ENCODE measurements around the gene ABCF3. TPM values are rescaled to one million over a fixed set of nuclear protein-coding genes. Genes with fewer than 3 reads are reported as not detected.
A peak's percentile ranks its signal among the peaks of the same experiment; 100 is the strongest.

The ABCF3 gene
- total RNA-seq, 3 donors from 2014 or later (not counting 1 experiment from before 2014, with no cell fraction given), result 128 to 168 (median 157) TPM

DNA sequence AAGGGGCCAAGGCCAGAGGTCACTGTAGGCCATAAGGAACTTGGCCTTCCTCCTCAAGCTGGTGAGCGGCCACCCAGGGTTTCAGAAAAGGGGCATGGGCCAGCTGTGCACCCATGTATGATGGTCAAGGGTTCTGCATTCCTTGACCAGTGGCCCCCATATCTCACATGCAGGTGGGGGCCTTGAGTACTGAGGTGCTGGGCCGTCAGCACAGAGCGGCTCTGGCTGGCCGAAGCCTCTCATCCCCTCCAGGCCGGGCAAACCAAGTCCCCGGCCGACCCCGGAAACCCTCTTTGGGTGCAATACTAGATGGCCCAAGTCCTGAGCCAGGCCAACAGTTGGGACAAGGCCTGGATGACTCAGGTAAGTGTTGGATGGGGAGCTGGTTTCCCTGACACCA lies 53.2 kb downstream of the ABCF3 start:
- 91% methylated on average over 8 of the region's 8 CpGs for whole genome bisulfite sequencing (ENCODE audit: insufficient coverage)
- DNase-seq, result no peak
- Histone ChIP-seq H3K9me3 (ENCODE audit: control insufficient read depth, insufficient read depth, low read length) (no peaks in the 10 kb centered on the region), H3K4me1 (ENCODE audit: control insufficient read depth, insufficient read depth, low read length) (no peaks in the 10 kb centered on the region), H3K4me3 (ENCODE audit: low read length) (no peak overlapping the region), H3K27ac (ENCODE audit: low read length) (no peak overlapping the region), H3K36me3 (ENCODE audit: control insufficient read depth, insufficient read depth, low read length) (peaks cover 22% of the 10 kb centered on the region), H3K27me3 (ENCODE audit: control insufficient read depth, insufficient read depth, low read length) (no peaks in the 10 kb centered on the region)
- no peak for ATAC-seq
- Mint-ChIP-seq H3K27ac (no peak overlapping the region), H3K36me3 (peaks cover under 1% of the 10 kb centered on the region), H3K4me1 (no peaks in the 10 kb centered on the region), H3K9me3 (no peaks in the 10 kb centered on the region), H3K4me3 (no peak overlapping the region), H3K27me3 (ENCODE audit: low read depth in 2 of 2) (no peaks in the 10 kb centered on the region)
- intact Hi-C loops (cut with micrococcal nuclease), result no loop called here
- TF ChIP-seq, protein P1, sequence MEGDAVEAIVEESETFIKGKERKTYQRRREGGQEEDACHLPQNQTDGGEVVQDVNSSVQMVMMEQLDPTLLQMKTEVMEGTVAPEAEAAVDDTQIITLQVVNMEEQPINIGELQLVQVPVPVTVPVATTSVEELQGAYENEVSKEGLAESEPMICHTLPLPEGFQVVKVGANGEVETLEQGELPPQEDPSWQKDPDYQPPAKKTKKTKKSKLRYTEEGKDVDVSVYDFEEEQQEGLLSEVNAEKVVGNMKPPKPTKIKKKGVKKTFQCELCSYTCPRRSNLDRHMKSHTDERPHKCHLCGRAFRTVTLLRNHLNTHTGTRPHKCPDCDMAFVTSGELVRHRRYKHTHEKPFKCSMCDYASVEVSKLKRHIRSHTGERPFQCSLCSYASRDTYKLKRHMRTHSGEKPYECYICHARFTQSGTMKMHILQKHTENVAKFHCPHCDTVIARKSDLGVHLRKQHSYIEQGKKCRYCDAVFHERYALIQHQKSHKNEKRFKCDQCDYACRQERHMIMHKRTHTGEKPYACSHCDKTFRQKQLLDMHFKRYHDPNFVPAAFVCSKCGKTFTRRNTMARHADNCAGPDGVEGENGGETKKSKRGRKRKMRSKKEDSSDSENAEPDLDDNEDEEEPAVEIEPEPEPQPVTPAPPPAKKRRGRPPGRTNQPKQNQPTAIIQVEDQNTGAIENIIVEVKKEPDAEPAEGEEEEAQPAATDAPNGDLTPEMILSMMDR (IDR thresholded peaks at IDR 0.05), result no peak

DNA sequence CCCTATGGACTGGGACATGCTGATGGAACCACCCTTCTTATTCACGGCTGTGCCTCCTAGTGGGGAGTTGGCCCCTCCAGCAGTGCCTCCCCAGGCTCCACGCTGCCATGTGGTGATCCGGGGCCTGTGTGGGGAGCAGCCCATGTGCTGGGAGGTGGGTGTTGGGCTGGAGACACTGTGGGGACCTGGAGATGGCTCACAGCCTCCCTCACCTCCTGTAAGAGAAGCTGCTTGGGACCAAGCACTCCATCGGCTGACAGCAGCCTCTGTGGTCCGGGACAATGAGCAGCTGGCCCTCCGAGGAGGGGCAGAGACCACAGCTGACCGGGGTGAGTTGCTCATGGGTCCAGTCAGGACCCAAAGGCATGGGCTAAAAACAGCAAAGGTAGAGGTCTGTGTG lies 53.7 kb downstream of the ABCF3 start:
- Mint-ChIP-seq H3K27me3 (ENCODE audit: low read depth in 2 of 2) (no peaks in the 10 kb centered on the region), H3K36me3 (peaks cover 6% of the 10 kb centered on the region), H3K4me3 (no peak overlapping the region), H3K27ac (peak overlapping the region in 1 of 2 donors; percentile 39), H3K9me3 (no peaks in the 10 kb centered on the region), H3K4me1 (peaks cover 0 to 4% of the 10 kb centered on the region in 2 donors)
- peaks cover 27% of the 10 kb centered on the region for H3K36me3 ChIP-seq (ENCODE audit: control insufficient read depth, insufficient read depth, low read length)
- ATAC-seq (no peak), DNase-seq (no peak)
- intact Hi-C loops (cut with micrococcal nuclease), result loop anchor here (10.0 kb wide), 2 partner anchors 105 to 345 kb away; partner anchors contain the start of gene EIF2B5
- TF ChIP-seq, protein P1 (IDR thresholded peaks at IDR 0.05), result no peak
- no peaks in the 10 kb centered on the region for H3K27me3 ChIP-seq (ENCODE audit: control insufficient read depth, insufficient read depth, low read length)
- no peaks in the 10 kb centered on the region for H3K9me3 ChIP-seq (ENCODE audit: control insufficient read depth, insufficient read depth, low read length)
- no peak overlapping the region for H3K4me3 ChIP-seq (ENCODE audit: low read length)
- 83% methylated on average over 7 of the region's 7 CpGs for WGBS (ENCODE audit: insufficient coverage)
- H3K4me1 ChIP-seq (ENCODE audit: control insufficient read depth, insufficient read depth, low read length), result no peaks in the 10 kb centered on the region
- no peak overlapping the region for H3K27ac ChIP-seq (ENCODE audit: low read length)

DNA sequence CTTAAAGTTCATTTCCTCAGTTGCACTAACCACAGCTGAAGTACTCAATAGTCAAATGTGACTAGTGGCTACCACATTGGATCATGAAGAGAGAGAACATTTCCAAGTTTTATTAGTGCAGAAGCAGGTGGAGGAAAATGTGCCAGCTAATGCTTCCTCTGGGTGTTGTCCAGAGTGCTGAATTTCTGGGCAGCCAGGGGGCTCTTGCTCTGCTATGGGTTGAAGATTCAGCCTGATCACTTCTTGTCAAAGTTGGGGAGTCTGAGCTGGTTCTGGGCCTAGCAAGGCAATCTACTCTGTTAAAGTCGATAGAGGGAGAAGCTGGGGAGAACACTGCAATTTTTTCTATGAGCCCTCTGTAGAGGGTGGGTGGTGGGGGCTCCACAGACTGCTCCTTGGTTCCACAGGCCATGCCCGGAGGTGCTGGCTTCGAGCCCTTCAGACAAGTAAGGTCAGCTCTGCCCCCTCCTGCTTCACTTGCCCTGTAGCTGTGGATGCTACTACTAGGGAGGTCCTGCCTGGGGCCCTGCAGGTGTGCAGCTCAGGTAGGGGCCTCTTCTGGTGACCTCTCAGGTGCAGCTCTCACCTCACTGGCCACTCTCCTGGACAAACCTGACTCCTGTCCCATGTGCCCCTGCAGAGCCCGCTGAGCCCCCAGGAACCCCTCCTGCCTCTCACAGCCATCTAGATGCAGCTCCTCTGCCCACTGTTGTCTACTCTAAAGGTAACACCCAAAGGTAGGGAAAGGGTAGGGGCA lies 54.6 kb downstream of the ABCF3 start:
- Histone ChIP-seq H3K36me3 (ENCODE audit: control insufficient read depth, insufficient read depth, low read length) (peaks cover 35% of the 10 kb centered on the region), H3K27me3 (ENCODE audit: control insufficient read depth, insufficient read depth, low read length) (no peaks in the 10 kb centered on the region), H3K9me3 (ENCODE audit: control insufficient read depth, insufficient read depth, low read length) (no peaks in the 10 kb centered on the region), H3K4me3 (ENCODE audit: low read length) (no peak overlapping the region), H3K27ac (ENCODE audit: low read length) (no peak overlapping the region), H3K4me1 (ENCODE audit: control insufficient read depth, insufficient read depth, low read length) (no peaks in the 10 kb centered on the region)
- Mint-ChIP-seq H3K4me3 (no peak overlapping the region), H3K9me3 (no peaks in the 10 kb centered on the region), H3K36me3 (peaks cover 12% of the 10 kb centered on the region), H3K27ac (no peak overlapping the region), H3K4me1 (peaks cover 0 to 8% of the 10 kb centered on the region in 2 donors), H3K27me3 (ENCODE audit: low read depth in 2 of 2) (no peaks in the 10 kb centered on the region)
- ATAC-seq (no peak), DNase-seq (peak in 1 of 2 donors; percentile 28)
- 83% methylated on average over 4 of the region's 4 CpGs for WGBS (ENCODE audit: insufficient coverage)
- intact Hi-C loops (cut with micrococcal nuclease), result loop anchor here (10.0 kb wide), 2 partner anchors 106 to 346 kb away; partner anchors contain the start of gene EIF2B5
- TF ChIP-seq, protein P1 (IDR thresholded peaks at IDR 0.05), result no peak
